HepG2 (cell line): Measurements from ENCODE around the gene NOXA1. TPM values are rescaled to one million over a fixed set of nuclear protein-coding genes. Genes with fewer than 3 reads are reported as not detected.

ENCODE experiments used
- ATAC-seq: fragments of 200-7000 bp; cut with Tn5 transposase; 3 replicates; pipeline ENCODE4 v1.9.1; 2020; ENCODE audit warnings: mild to moderate bottlenecking, moderate library complexity
- BruUV-seq: library from RNA; stranded (reverse); fragments of 400-500 nt; replicated peaks from 2 replicates; lab custom pipeline; 2021; lab: Mats Ljungman, UMichigan
- CTCF ChIA-PET: fragments of 300-600 bp; formaldehyde crosslinking; extraction: SDS; loops from one replicate; lab custom pipeline; 2021; ENCODE audit warnings: low total read pairs, inconsistent platforms, low intra/inter-chr PET ratio; lab: Yijun Ruan, JAX
- POLR2A ChIA-PET: fragments of 350-600 bp; sonication (Branson Sonifier 250); formaldehyde crosslinking; loops from one replicate; lab custom pipeline; 2020; ENCODE audit warnings: antibody characterized with exemption, inconsistent platforms; lab: Yijun Ruan, JAX
- DNase-seq: peaks from one replicate; pipeline ENCODE4 v3.0.0-alpha.2; 2015; ENCODE audit warnings: low spot score
- FAIRE-seq: peaks from 3 replicates; lab custom pipeline; 2011; peaks lifted over from hg19 to GRCh38; lab: Jason Lieb, UNC
- H2AFZ ChIP-seq: one replicate; pipeline ENCODE4 v1.6.1; 2011; ENCODE audit warnings: low read length, inconsistent platforms
- H3K27ac ChIP-seq: fragments of 300-600 bp; 3 replicates; pipeline ENCODE4 v1.8.0; 2011; ENCODE audit warnings: mixed run types, mild to moderate bottlenecking, mixed read lengths, low read length, inconsistent platforms; ENCODE audit not compliant: insufficient read depth; ENCODE audit errors: extremely low read length
- H3K27me3 ChIP-seq, 2 experiments: fragments of 200-600 bp in 1 of 2; 2 replicates in 1 of 2; 3 replicates in 1 of 2; pipeline versions ENCODE4 v1.6.0 to v1.8.0; 2011; ENCODE audit warnings: low read length in 2 of 2, mild to moderate bottlenecking in 2 of 2, moderate library complexity in 2 of 2, inconsistent platforms in 1 of 2; ENCODE audit not compliant: insufficient read depth in 2 of 2, control insufficient read depth in 1 of 2
- H3K36me3 ChIP-seq, 2 experiments: fragments of 200-600 bp in 1 of 2; replicated peaks in 1 of 2; 2 replicates in 1 of 2; 3 replicates in 1 of 2; pipeline versions ENCODE4 v1.5.1 to v1.8.0; 2011; ENCODE audit warnings: low read length in 2 of 2, inconsistent platforms in 1 of 2; ENCODE audit not compliant: insufficient read depth in 2 of 2, control insufficient read depth in 1 of 2
- H3K4me1 ChIP-seq: 2 replicates; pipeline ENCODE4 v1.5.1; 2012; ENCODE audit warnings: low read length, inconsistent platforms; ENCODE audit not compliant: insufficient read depth
- H3K4me2 ChIP-seq: 2 replicates; pipeline ENCODE4 v1.6.0; 2011; ENCODE audit warnings: low read depth, low read length, inconsistent platforms
- H3K4me3 ChIP-seq, 3 experiments: fragments of 200-600 bp in 1 of 3; sonication (generic), shearing (Covaris generic) in 1 of 3; replicated peaks in 1 of 3; 2 replicates each; pipeline ENCODE4 v1.5.1; 2011 to 2016; ENCODE audit warnings: low read length in 3 of 3, inconsistent platforms in 2 of 3, low read depth in 2 of 3, mild to moderate bottlenecking in 2 of 3, control low read depth in 1 of 3, mixed read lengths in 1 of 3; ENCODE audit not compliant: insufficient read depth in 1 of 3
- H3K79me2 ChIP-seq: one replicate; pipeline ENCODE4 v1.6.1; 2011; ENCODE audit warnings: low read length, inconsistent platforms; ENCODE audit not compliant: insufficient read depth
- H3K9ac ChIP-seq: 2 replicates; pipeline ENCODE4 v1.6.0; 2011; ENCODE audit warnings: mild to moderate bottlenecking, low read depth, low read length, inconsistent platforms; ENCODE audit not compliant: insufficient read depth
- H3K9me3 ChIP-seq: 2 replicates; pipeline ENCODE4 v1.5.1; 2012; ENCODE audit warnings: mild to moderate bottlenecking, low read length
- H4K20me1 ChIP-seq: 2 replicates; pipeline ENCODE4 v1.6.0; 2011; ENCODE audit warnings: inconsistent platforms, mild to moderate bottlenecking, low read length, moderate library complexity; ENCODE audit not compliant: insufficient read depth
- CCDC6 ChIP-seq: sonication (generic); formaldehyde crosslinking; IDR thresholded peaks from 2 replicates; pipeline ENCODE4 v1.8.1; 2022; ENCODE audit warnings: mild to moderate bottlenecking, missing genetic modification reagents, moderate library complexity
- GLI4 ChIP-seq: sonication (generic); formaldehyde crosslinking; IDR thresholded peaks from 2 replicates; pipeline ENCODE4 v1.5.1; 2020; ENCODE audit warnings: missing genetic modification reagents, mild to moderate bottlenecking, moderate library complexity, borderline replicate concordance
- MLXIP ChIP-seq: sonication (generic); formaldehyde crosslinking; IDR thresholded peaks from 2 replicates; pipeline ENCODE4 v1.9.0; 2021; ENCODE audit warnings: missing genetic modification reagents, borderline replicate concordance
- NRL ChIP-seq: sonication (generic); formaldehyde crosslinking; IDR thresholded peaks from 2 replicates; pipeline ENCODE4 v1.5.0; 2020; ENCODE audit warnings: missing genetic modification reagents, mild to moderate bottlenecking, moderate library complexity, borderline replicate concordance
- RXRB ChIP-seq: IDR thresholded peaks from 2 replicates; pipeline ENCODE4 v1.6.1; 2016; ENCODE audit warnings: borderline replicate concordance, missing genetic modification reagents, missing compliant biosample characterization
- ZBTB38 ChIP-seq: sonication (generic); formaldehyde crosslinking; IDR thresholded peaks from 2 replicates; pipeline ENCODE4 v1.5.1; 2020; ENCODE audit warnings: mild to moderate bottlenecking, missing genetic modification reagents
- ZBTB39 ChIP-seq: sonication (generic); formaldehyde crosslinking; IDR thresholded peaks from 2 replicates; pipeline ENCODE4 v1.5.0; 2020; ENCODE audit warnings: missing genetic modification reagents
- ZFP82 ChIP-seq: sonication (generic); formaldehyde crosslinking; IDR thresholded peaks from 2 replicates; pipeline ENCODE4 v1.5.1; 2020; ENCODE audit warnings: mild to moderate bottlenecking, missing genetic modification reagents, borderline replicate concordance
- ZNF589 ChIP-seq: sonication (generic); formaldehyde crosslinking; conservative IDR thresholded peaks from 2 replicates; pipeline ENCODE4 v1.8.0; 2022; ENCODE audit warnings: mild to moderate bottlenecking, moderate library complexity, missing genetic modification reagents
- ZNF607 ChIP-seq: sonication (generic); formaldehyde crosslinking; IDR thresholded peaks from 2 replicates; pipeline ENCODE4 v1.5.1; 2020; ENCODE audit warnings: missing genetic modification reagents, mild to moderate bottlenecking, borderline replicate concordance
- WGBS: methylation state at CpG from one replicate; pipeline ENCODE4 v1.1.6; 2017; ENCODE audit warnings: low lambda C conversion rate; 5-methylcytosine and 5-hydroxymethylcytosine counted together
- in situ Hi-C: cut with HindIII; loops from 2 replicates; pipeline ENCODE4 v1.10.0; 2017; ENCODE audit warnings: low pct_unique_long_range_greater_than_20kb; ENCODE audit not compliant: extremely low pct_ligation_motif_present
- intact Hi-C: fragments of 100-400 bp; cut with micrococcal nuclease; formaldehyde crosslinking; loops from one replicate; pipeline ENCODE4 v1.10.0; 2022; ENCODE audit not compliant: unreplicated experiment
- polyA plus RNA-seq, 8 experiments: library from polyadenylated mRNA; depleted of rRNA in 3 of 8; stranded (reverse) in 7 of 8; unstranded in 1 of 8; fragments of >200 nt; fragmentation: Illumina TruSeq in 4 of 8; extraction: Trizol in 4 of 8; gene quantifications; 2 replicates each; pipeline versions ENCODE4 v1.2.1 to v1.2.3, GENCODE V29; 2011 to 2016; ENCODE audit warnings: low read depth in 4 of 8, missing spikeins in 1 of 8, mixed read lengths in 1 of 8; ENCODE audit not compliant: insufficient read depth in 1 of 8
- total RNA-seq, 5 experiments: library from RNA; depleted of rRNA; stranded (reverse); fragments of >200 nt; fragmentation: Illumina TruSeq; extraction: Trizol; gene quantifications; 2 replicates each; pipeline ENCODE4 v1.2.3, GENCODE V29; 2016; ENCODE audit warnings: low read depth in 1 of 5
- TF ChIP-seq, protein P1 (sequence below): sonication (generic); formaldehyde crosslinking; IDR thresholded peaks from 2 replicates; pipeline ENCODE4 v1.5.1; 2020; ENCODE audit warnings: missing genetic modification reagents, mild to moderate bottlenecking, borderline replicate concordance

Gene NOXA1
- total and polyA plus RNA-seq, 2 of the 13 experiments (the other 11 are each of a cell fraction or from before 2014, with no cell fraction given) = 0.78 to 1.2 TPM

DNA sequence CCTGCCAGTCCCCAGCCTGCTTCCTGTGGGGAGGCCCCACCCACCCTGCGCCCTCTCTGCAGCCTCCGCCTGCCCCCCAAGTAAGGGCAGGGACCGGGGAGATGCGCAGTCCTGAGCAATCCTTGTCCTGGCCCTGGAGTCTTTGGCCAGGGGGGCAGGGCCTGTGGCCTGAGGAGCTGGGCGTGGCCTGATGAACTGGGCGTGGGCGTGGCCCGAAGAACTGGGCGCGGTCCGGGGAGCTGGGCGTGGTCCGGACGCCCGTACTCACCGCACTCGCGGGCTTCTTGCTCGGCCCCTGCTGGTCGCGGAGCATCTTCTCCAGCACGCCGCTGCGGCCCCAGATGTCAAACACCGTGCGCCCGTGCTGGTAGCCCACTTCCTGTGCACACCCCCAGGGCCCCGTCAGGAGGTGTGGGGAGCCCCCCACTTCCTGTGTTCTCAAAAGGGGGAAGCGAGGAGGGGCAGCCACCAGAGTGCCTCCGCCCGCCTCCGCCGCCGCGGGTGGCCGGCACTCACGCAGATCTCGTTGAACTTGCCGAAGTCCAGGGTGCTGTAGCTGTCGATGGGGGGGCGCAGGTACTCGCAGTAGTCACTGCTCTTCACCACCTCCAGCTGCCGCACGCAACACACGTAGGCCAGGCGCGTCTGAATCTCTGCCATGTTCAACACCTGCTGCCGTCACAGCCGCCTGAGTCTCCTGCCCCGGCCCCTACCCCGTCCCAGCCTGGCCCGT lies 38.6 kb downstream of the NOXA1 start (continued):
- TF ChIP-seq ZFP82 (no peak), ZNF589 (no peak), ZBTB38 (0 out of 2 replicates have a peak, but pooled peaks have one; percentile 2), MLXIP (CRISPR knock-in tag) (no peak)

GRCh38 chr9:137462396-137462985 lies 39.3 kb downstream of the NOXA1 start:
- H3K4me1 ChIP-seq = peaks cover 69% of the 10 kb centered on the region
- DNase-seq (no peak), FAIRE-seq (no peak), ATAC-seq (no peak)
- 96% methylated on average over 21 of the region's 25 CpGs for WGBS
- peak overlapping the region; percentile 58 for H3K27ac ChIP-seq
- H2AFZ ChIP-seq = no peak overlapping the region
- no peaks in the 10 kb centered on the region; a peak in 1 of 5 replicates for H3K27me3 ChIP-seq
- peaks cover 14% of the 10 kb centered on the region for H3K79me2 ChIP-seq
- peak overlapping the region in 1 of 3 experiments; percentile 51; a peak in 1 of 6 replicates for H3K4me3 ChIP-seq
- no peaks in the 10 kb centered on the region for H3K9me3 ChIP-seq
- in situ Hi-C loops (no loop called here), intact Hi-C loops (no loop called here)
- no TSS peak for BruUV-seq
- TF ChIP-seq NRL (CRISPR knock-in tag) = 0 out of 2 replicates have a peak, but pooled peaks have one; percentile 3
- TF ChIP-seq ZBTB39 (CRISPR knock-in tag) = peak; percentile 7; the same call in 1 of the 2 replicates
- TF ChIP-seq RXRB (CRISPR knock-in tag) = no peak
- 0 out of 2 replicates have a peak, but pooled peaks have one; percentile 24 for TF ChIP-seq GLI4 (CRISPR knock-in tag)
- TF ChIP-seq, protein P1, sequence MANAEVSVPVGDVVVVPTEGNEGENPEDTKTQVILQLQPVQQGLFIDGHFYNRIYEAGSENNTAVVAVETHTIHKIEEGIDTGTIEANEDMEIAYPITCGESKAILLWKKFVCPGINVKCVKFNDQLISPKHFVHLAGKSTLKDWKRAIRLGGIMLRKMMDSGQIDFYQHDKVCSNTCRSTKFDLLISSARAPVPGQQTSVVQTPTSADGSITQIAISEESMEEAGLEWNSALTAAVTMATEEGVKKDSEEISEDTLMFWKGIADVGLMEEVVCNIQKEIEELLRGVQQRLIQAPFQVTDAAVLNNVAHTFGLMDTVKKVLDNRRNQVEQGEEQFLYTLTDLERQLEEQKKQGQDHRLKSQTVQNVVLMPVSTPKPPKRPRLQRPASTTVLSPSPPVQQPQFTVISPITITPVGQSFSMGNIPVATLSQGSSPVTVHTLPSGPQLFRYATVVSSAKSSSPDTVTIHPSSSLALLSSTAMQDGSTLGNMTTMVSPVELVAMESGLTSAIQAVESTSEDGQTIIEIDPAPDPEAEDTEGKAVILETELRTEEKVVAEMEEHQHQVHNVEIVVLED = 0 out of 2 replicates have a peak, but pooled peaks have one; percentile 7
- TF ChIP-seq ZNF607 (CRISPR knock-in tag) = peak; percentile 13; the same call in 1 of the 2 replicates
- TF ChIP-seq CCDC6 (CRISPR knock-in tag) = no peak
- H4K20me1 ChIP-seq = peaks cover 5% of the 10 kb centered on the region; the same call in 1 of the 2 replicates
- H3K4me2 ChIP-seq = peak overlapping the region; percentile 66
- ChIA-PET POLR2A (interaction anchor here (1.3 kb wide), 1 partner anchor 8 kb away, joined by 4 read pairs; no protein-coding TSS in a partner anchor), CTCF (no interaction called here)
- H3K36me3 ChIP-seq = peaks cover under 1% of the 10 kb centered on the region in 2 experiments; a peak in 2 of 5 replicates
- no peak overlapping the region for H3K9ac ChIP-seq
